Lung (tissue), 12 donors: Measurements from ENCODE around the gene HOXA4. TPM values are rescaled to one million over a fixed set of nuclear protein-coding genes. Genes with fewer than 3 reads are reported as not detected.
A peak's percentile ranks its signal among the peaks of the same experiment; 100 is the strongest.

ENCODE experiments used
- ATAC-seq: fragments of 200-7000 bp; cut with Tn5 transposase; one replicate; pipeline ENCODE4 v1.9.1; 2020; ENCODE audit warnings: moderate number of reproducible peaks; ENCODE audit not compliant: insufficient read depth, low FRiP score
- DNase-seq, 3 donors: peaks; one replicate each; pipeline ENCODE4 v3.0.0-alpha.2; 2013 to 2017
- H3K27ac ChIP-seq, 2 donors: one replicate each; pipeline ENCODE4 v1.5.1; 2013; ENCODE audit warnings: mild to moderate bottlenecking in 2 of 2, moderate library complexity in 2 of 2, control low read depth in 1 of 2, inconsistent platforms in 1 of 2, low read depth in 1 of 2, low read length in 1 of 2
- H3K27me3 ChIP-seq, 3 donors: one replicate each; pipeline ENCODE4 v1.5.1; 2013; ENCODE audit warnings: low read length in 2 of 3; ENCODE audit not compliant: control insufficient read depth in 3 of 3, insufficient read depth in 3 of 3
- H3K36me3 ChIP-seq, 4 donors: one replicate each; pipeline ENCODE4 v1.5.1; 2013; ENCODE audit warnings: low read length in 4 of 4, mild to moderate bottlenecking in 1 of 4, moderate library complexity in 1 of 4; ENCODE audit not compliant: control insufficient read depth in 4 of 4, insufficient read depth in 4 of 4
- H3K4me1 ChIP-seq, 5 donors: one replicate each; pipeline ENCODE4 v1.5.1; 2013; ENCODE audit warnings: low read length in 5 of 5, mild to moderate bottlenecking in 2 of 5, moderate library complexity in 1 of 5; ENCODE audit not compliant: control insufficient read depth in 5 of 5, insufficient read depth in 5 of 5
- H3K4me3 ChIP-seq: one replicate; pipeline ENCODE4 v1.5.1; 2013; ENCODE audit warnings: mild to moderate bottlenecking, control low read depth, moderate library complexity
- H3K9ac ChIP-seq, 2 donors: one replicate each; pipeline ENCODE4 v1.5.1; 2013; ENCODE audit warnings: low read length in 2 of 2, control low read depth in 1 of 2; ENCODE audit not compliant: insufficient read depth in 1 of 2
- H3K9me3 ChIP-seq, 4 donors: one replicate each; pipeline ENCODE4 v1.5.1; 2013; ENCODE audit warnings: low read length in 3 of 4, mild to moderate bottlenecking in 1 of 4, moderate library complexity in 1 of 4; ENCODE audit not compliant: control insufficient read depth in 4 of 4, insufficient read depth in 3 of 4
- CTCF ChIP-seq: IDR thresholded peaks from 2 replicates; pipeline ENCODE4 v1.5.1; 2012; ENCODE audit warnings: mild to moderate bottlenecking; ENCODE audit errors: control extremely low read depth, extremely low read depth
- WGBS, 2 donors: extraction: QIAGEN DNeasy Blood & Tissue Kit; methylation state at CpG; one replicate each; pipeline ENCODE4 v1.1.7; 2013; 5-methylcytosine and 5-hydroxymethylcytosine counted together
- polyA plus RNA-seq, 2 donors: library from polyadenylated mRNA; stranded (reverse); fragments of 200-250 nt; gene quantifications; one replicate each; pipeline ENCODE4 v1.2.1, GENCODE V29; 2013
- total RNA-seq, 2 donors: library from RNA; depleted of rRNA in 1 of 2; stranded (reverse); fragments of >200 nt in 1 of 2; gene quantifications; one replicate each; pipeline ENCODE4 v1.2.1, GENCODE V29; 2014 to 2021
- donor health status: control.
- donor health status: control.
- donor health status: Bipolar disorder and iron deficiency.
- donor health status: healthy.
- donor health status: DM: yes; HTN: yes; CAD: no.

HOXA4 gene
- total and polyA plus RNA-seq, 4 donors: 2.7 to 6.0 (median 4.1) TPM

GRCh38 chr7:27104341-27105058 is 26.1 kb downstream of the HOXA4 start:
- peak; percentile 77 to 95 (median 94) for DNase-seq
- no peak for TF ChIP-seq CTCF
- peaks cover 0 to 19% (median 8%) of the 10 kb centered on the region in 4 donors for H3K36me3 ChIP-seq
- 47 to 70% methylated on average over 13 of the region's 13 CpGs for WGBS, 2 donors
- peak overlapping the region in 1 of 2 donors; percentile 73 for H3K27ac ChIP-seq
- H3K9ac ChIP-seq: peak overlapping the region in 1 of 2 donors; percentile 98
- no peak for ATAC-seq
- H3K9me3 ChIP-seq: peaks cover 0 to 2% (median 0%) of the 10 kb centered on the region in 4 donors
- H3K4me3 ChIP-seq: no peak overlapping the region
- H3K4me1 ChIP-seq: peaks cover 0 to 68% (median 9%) of the 10 kb centered on the region in 5 donors
- peaks cover 0 to 60% (median 7%) of the 10 kb centered on the region in 3 donors for H3K27me3 ChIP-seq

- H3K4me3 ChIP-seq: no peak overlapping the region
- H3K9ac ChIP-seq: peak overlapping the region; percentile 33 to 98
- TF ChIP-seq CTCF: no peak
- peaks cover 0 to 2% (median 0%) of the 10 kb centered on the region in 4 donors for H3K9me3 ChIP-seq
- ATAC-seq (no peak), DNase-seq (peak; percentile 67 to 81 (median 74))
- H3K36me3 ChIP-seq: peaks cover 0 to 15% (median 6%) of the 10 kb centered on the region in 4 donors
- WGBS, 2 donors: 19 to 27% methylated on average over 35 of the region's 35 CpGs
- H3K4me1 ChIP-seq: peaks cover 0 to 65% (median under 1%) of the 10 kb centered on the region in 5 donors
- peak overlapping the region in 1 of 2 donors; percentile 86 for H3K27ac ChIP-seq
- H3K27me3 ChIP-seq: peaks cover 0 to 52% (median 7%) of the 10 kb centered on the region in 3 donors
Observed at GRCh38 chr7:27103489-27104226, 26.9 kb downstream of the HOXA4 start.

- Histone ChIP-seq H3K4me1 (peaks cover 0 to 63% (median 3%) of the 10 kb centered on the region in 5 donors), H3K9me3 (peaks cover 0 to 2% (median 0%) of the 10 kb centered on the region in 4 donors), H3K27ac (peak within 1 kb of the TSS in 1 of 2 donors; percentile 92), H3K36me3 (peaks cover 0 to 15% (median 7%) of the 10 kb centered on the region in 4 donors), H3K4me3 (peak within 1 kb of the TSS; percentile 44), H3K27me3 (peaks cover 0 to 50% (median 7%) of the 10 kb centered on the region in 3 donors), H3K9ac (peak within 1 kb of the TSS; percentile 33 to 98)
- 7 to 8% methylated on average over 29 of the region's 29 CpGs for WGBS, 2 donors
- DNase-seq (peak; percentile 89 to 96 (median 96)), ATAC-seq (peak; percentile 20)
- no peak for TF ChIP-seq CTCF
Observed at GRCh38 chr7:27102581-27103442, 27.7 kb downstream of the HOXA4 start, which contains the start of gene HOXA2. TSS of gene HOXA2 (minus strand) at chr7:27102683. CDS start at chr7:27102500, 183 bp downstream.
